ENCODE data around the gene RGS9.

Gene RGS9

GRCh38 chr17:65259696-65260485 is 122.7 kb downstream of the RGS9 start:
- no peak overlapping the region for H3K27ac ChIP-seq
- H3K9me3 ChIP-seq, result no peaks in the 10 kb centered on the region
- no peaks in the 10 kb centered on the region for H3K36me3 ChIP-seq
- H3K4me1 ChIP-seq, result no peaks in the 10 kb centered on the region
- TF ChIP-seq CTCF (IDR thresholded peaks at IDR 0.05), result no peak
- no peak overlapping the region for H3K4me3 ChIP-seq
- no peak for DNase-seq
- intact Hi-C loops (cut with DNase I; ENCODE audit: low total_unique reads), result no loop called here
- H3K27me3 ChIP-seq, result no peaks in the 10 kb centered on the region

- DNase-seq, result no peak
- Histone ChIP-seq H3K27me3 (no peaks in the 10 kb centered on the region), H3K27ac (no peak overlapping the region), H3K4me1 (no peaks in the 10 kb centered on the region), H3K4me3 (no peak overlapping the region), H3K36me3 (no peaks in the 10 kb centered on the region), H3K9me3 (peaks cover 0 to under 1% (median 0%) of the 10 kb centered on the region in 3 donors)
- TF ChIP-seq CTCF (IDR thresholded peaks at IDR 0.05), result no peak
- intact Hi-C loops (cut with DNase I; ENCODE audit: low total_unique reads), result no loop called here
Observed at GRCh38 chr17:65260626-65261025, 123.5 kb downstream of the RGS9 start.

DNA sequence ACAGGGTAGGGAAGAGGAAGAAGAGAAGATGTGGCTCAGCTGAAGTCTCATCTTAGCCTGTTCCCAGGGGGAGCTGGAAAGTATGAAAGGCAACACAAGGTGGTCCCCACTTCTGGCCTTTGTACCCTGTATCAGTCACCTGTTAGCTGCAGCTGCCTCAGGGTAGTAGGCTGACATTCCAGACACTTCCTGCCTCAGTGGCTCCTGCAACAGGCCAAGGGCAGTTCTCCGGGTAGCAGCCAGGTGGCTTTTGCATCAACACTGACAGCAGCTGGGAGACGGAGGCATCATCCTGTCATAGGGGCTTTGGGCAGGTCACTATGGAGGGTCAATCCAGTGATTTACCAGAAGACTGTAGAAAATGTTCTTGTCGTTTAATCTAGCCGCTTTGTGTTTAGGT is 124.0 kb downstream of the RGS9 start:
- DNase-seq, result no peak
- H3K4me3 ChIP-seq, result no peak overlapping the region
- H3K9me3 ChIP-seq, result peaks cover 0 to 4% (median 0%) of the 10 kb centered on the region in 3 donors
- intact Hi-C loops (cut with DNase I; ENCODE audit: low total_unique reads), result no loop called here
- H3K27ac ChIP-seq, result no peak overlapping the region
- no peaks in the 10 kb centered on the region for H3K4me1 ChIP-seq
- TF ChIP-seq CTCF (IDR thresholded peaks at IDR 0.05), result no peak
- no peaks in the 10 kb centered on the region for H3K27me3 ChIP-seq
- H3K36me3 ChIP-seq, result no peaks in the 10 kb centered on the region

DNA sequence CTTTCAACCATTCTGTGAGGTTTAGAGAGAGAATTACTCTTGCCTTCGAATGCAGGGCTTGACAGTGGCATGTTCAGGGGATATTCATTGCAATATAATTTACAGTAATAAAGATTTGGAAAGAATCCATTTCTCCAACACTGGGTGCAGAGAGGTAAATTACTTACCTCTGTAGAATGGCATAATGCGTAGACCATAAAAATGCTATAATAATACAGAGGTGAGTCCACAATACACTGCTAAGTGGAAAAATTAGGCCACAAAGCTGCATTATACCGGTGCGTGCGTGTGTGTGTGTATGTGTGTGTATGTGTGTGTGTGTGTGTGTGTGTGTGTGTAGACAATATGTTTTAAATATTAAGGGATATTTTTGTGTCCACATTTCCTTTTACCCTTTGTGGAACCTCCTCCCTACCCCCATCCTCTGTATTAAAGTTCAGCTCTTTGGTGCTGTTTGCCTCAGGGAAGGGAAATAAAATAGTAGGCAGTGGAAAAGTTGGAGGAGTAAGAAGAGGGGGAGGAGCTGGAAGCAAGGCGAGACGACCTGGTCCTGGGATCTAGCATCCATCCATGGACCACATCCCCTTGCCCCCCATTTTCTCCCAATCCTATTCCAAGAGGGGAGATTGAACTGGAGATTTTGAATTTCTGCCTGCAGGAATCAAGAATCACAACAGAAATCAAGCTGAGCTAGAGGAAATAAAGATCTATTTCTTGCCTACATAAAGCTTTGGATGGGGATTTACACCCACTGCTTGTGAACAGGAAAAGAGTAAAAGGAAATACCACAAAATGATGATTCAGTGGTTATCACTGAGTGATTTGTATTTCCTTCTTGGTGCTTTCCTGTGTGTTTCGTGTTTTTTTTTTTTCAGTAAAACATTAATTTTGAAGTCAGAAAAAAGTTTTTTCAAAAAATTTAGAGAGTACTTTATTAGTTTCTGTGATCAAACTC is 124.8 kb downstream of the RGS9 start:
- no peak for TF ChIP-seq CTCF (IDR thresholded peaks at IDR 0.05)
- no peak overlapping the region for H3K27ac ChIP-seq
- no peaks in the 10 kb centered on the region for H3K27me3 ChIP-seq
- H3K9me3 ChIP-seq, result peaks cover 0 to 4% (median 0%) of the 10 kb centered on the region in 3 donors
- no peaks in the 10 kb centered on the region for H3K36me3 ChIP-seq
- no peak for DNase-seq
- no peaks in the 10 kb centered on the region for H3K4me1 ChIP-seq
- intact Hi-C loops (cut with DNase I; ENCODE audit: low total_unique reads), result no loop called here
- no peak overlapping the region for H3K4me3 ChIP-seq

GRCh38 chr17:65265276-65265675 is 128.1 kb downstream of the RGS9 start:
- TF ChIP-seq CTCF (IDR thresholded peaks at IDR 0.05), result no peak
- Histone ChIP-seq H3K27me3 (no peaks in the 10 kb centered on the region), H3K36me3 (no peaks in the 10 kb centered on the region), H3K4me3 (no peak overlapping the region), H3K4me1 (peaks cover 0 to 20% (median 0%) of the 10 kb centered on the region in 4 donors), H3K27ac (no peak overlapping the region), H3K9me3 (peaks cover 0 to 4% (median 0%) of the 10 kb centered on the region in 3 donors)
- intact Hi-C loops (cut with DNase I; ENCODE audit: low total_unique reads), result no loop called here
- no peak for DNase-seq
